BLaER1 treated with 17β-estradiol and CSF1 and Interleukin-3, amounts not matched to agents 10 nM and 100 nM (cell line): ENCODE data around the gene PDE11A.

Experiments
- H3K27ac ChIP-seq, 11 experiments: shearing (Covaris generic); formaldehyde crosslinking; 2 replicates each; pipeline ENCODE4 v1.8.1; 2022
- H3K27me3 ChIP-seq, 11 experiments: shearing (Covaris generic); formaldehyde crosslinking; 2 replicates each; pipeline ENCODE4 v1.8.1; 2022
- H3K36me3 ChIP-seq, 11 experiments: shearing (Covaris generic); formaldehyde crosslinking; 2 replicates each; pipeline ENCODE4 v1.8.1; 2022
- H3K4me1 ChIP-seq, 10 experiments: shearing (Covaris generic); formaldehyde crosslinking; 2 replicates each; pipeline ENCODE4 v1.8.1; 2022
- H3K4me2 ChIP-seq, 11 experiments: shearing (Covaris generic); formaldehyde crosslinking; 2 replicates each; pipeline ENCODE4 v1.8.1; 2022
- H3K4me3 ChIP-seq, 10 experiments: shearing (Covaris generic); formaldehyde crosslinking; 2 replicates each; pipeline ENCODE4 v1.8.1; 2022
- H3K9ac ChIP-seq, 11 experiments: shearing (Covaris generic); formaldehyde crosslinking; 2 replicates each; pipeline ENCODE4 v1.8.1; 2022
- H3K9me3 ChIP-seq, 11 experiments: shearing (Covaris generic); formaldehyde crosslinking; replicated peaks in 1 of 11; 2 replicates each; pipeline ENCODE4 v1.8.1; 2022
- H4K20me1 ChIP-seq, 11 experiments: shearing (Covaris generic); formaldehyde crosslinking; 2 replicates each; pipeline ENCODE4 v1.8.1; 2022
- Cebpa-rat ChIP-seq, 11 experiments: shearing (Covaris generic); IDR thresholded peaks; 2 replicates each; pipeline ENCODE4 v1.8.1; 2022

Gene PDE11A

GRCh38 chr2:177668617-177669016 is 404.0 kb downstream of the PDE11A start:
- Histone ChIP-seq H3K4me1 (no peaks in the 10 kb centered on the region; a peak in 2 of 20 replicates), H3K9ac (no peak overlapping the region), H3K27me3 (no peaks in the 10 kb centered on the region), H3K36me3 (no peaks in the 10 kb centered on the region), H3K27ac (no peak overlapping the region), H3K9me3 (no peaks in the 10 kb centered on the region), H3K4me3 (no peak overlapping the region), H4K20me1 (no peaks in the 10 kb centered on the region), H3K4me2 (no peak overlapping the region)
- no peak for TF ChIP-seq Cebpa-rat (IDR thresholded peaks at IDR 0.05)

GRCh38 chr2:177667626-177668025 is 405.0 kb downstream of the PDE11A start:
- no peak for TF ChIP-seq Cebpa-rat (IDR thresholded peaks at IDR 0.05)
- H4K20me1 ChIP-seq = no peaks in the 10 kb centered on the region
- H3K36me3 ChIP-seq = no peaks in the 10 kb centered on the region
- no peaks in the 10 kb centered on the region for H3K27me3 ChIP-seq
- H3K27ac ChIP-seq = no peak overlapping the region
- H3K4me1 ChIP-seq = no peaks in the 10 kb centered on the region; a peak in 2 of 20 replicates
- H3K9ac ChIP-seq = no peak overlapping the region
- H3K4me3 ChIP-seq = no peak overlapping the region
- no peaks in the 10 kb centered on the region for H3K9me3 ChIP-seq
- H3K4me2 ChIP-seq = no peak overlapping the region

- TF ChIP-seq Cebpa-rat (IDR thresholded peaks at IDR 0.05) = no peak
- no peak overlapping the region for H3K27ac ChIP-seq
- H3K9me3 ChIP-seq = no peaks in the 10 kb centered on the region
- H3K4me2 ChIP-seq = no peak overlapping the region; a peak in 1 of 22 replicates
- H3K4me3 ChIP-seq = no peak overlapping the region
- H3K27me3 ChIP-seq = no peaks in the 10 kb centered on the region
- H3K4me1 ChIP-seq = no peaks in the 10 kb centered on the region; a peak in 1 of 20 replicates
- H3K9ac ChIP-seq = no peak overlapping the region
- H4K20me1 ChIP-seq = no peaks in the 10 kb centered on the region
- no peaks in the 10 kb centered on the region for H3K36me3 ChIP-seq
Observed at GRCh38 chr2:177666408-177666807, 406.2 kb downstream of the PDE11A start.

GRCh38 chr2:177665948-177666347 is 406.6 kb downstream of the PDE11A start:
- no peak overlapping the region for H3K4me2 ChIP-seq

GRCh38 chr2:177665328-177665727 is 407.2 kb downstream of the PDE11A start:
- H3K9ac ChIP-seq = no peak overlapping the region
- H3K4me1 ChIP-seq = no peaks in the 10 kb centered on the region; a peak in 1 of 20 replicates
- no peaks in the 10 kb centered on the region for H4K20me1 ChIP-seq
- no peak overlapping the region for H3K27ac ChIP-seq
- H3K36me3 ChIP-seq = no peaks in the 10 kb centered on the region
- no peaks in the 10 kb centered on the region for H3K9me3 ChIP-seq
- H3K4me2 ChIP-seq = no peak overlapping the region
- no peak for TF ChIP-seq Cebpa-rat (IDR thresholded peaks at IDR 0.05)
- no peaks in the 10 kb centered on the region for H3K27me3 ChIP-seq
- H3K4me3 ChIP-seq = no peak overlapping the region

More at GRCh38 chr2:177665948-177666347, 406.6 kb downstream of the PDE11A start:
- Histone ChIP-seq H3K27ac (no peak overlapping the region), H4K20me1 (no peaks in the 10 kb centered on the region), H3K36me3 (no peaks in the 10 kb centered on the region), H3K4me3 (no peak overlapping the region), H3K4me1 (no peaks in the 10 kb centered on the region; a peak in 1 of 20 replicates), H3K27me3 (no peaks in the 10 kb centered on the region), H3K9ac (no peak overlapping the region), H3K9me3 (no peaks in the 10 kb centered on the region)
- no peak for TF ChIP-seq Cebpa-rat (IDR thresholded peaks at IDR 0.05)

- no peak for TF ChIP-seq Cebpa-rat (IDR thresholded peaks at IDR 0.05)
- Histone ChIP-seq H3K9me3 (no peaks in the 10 kb centered on the region), H3K4me2 (no peak overlapping the region), H4K20me1 (no peaks in the 10 kb centered on the region), H3K4me1 (peaks cover 0 to 3% (median 2%) of the 10 kb centered on the region in 10 experiments; a peak in 9 of 20 replicates), H3K4me3 (no peak overlapping the region), H3K27me3 (no peaks in the 10 kb centered on the region), H3K9ac (no peak overlapping the region), H3K36me3 (no peaks in the 10 kb centered on the region), H3K27ac (no peak overlapping the region)
Observed at GRCh38 chr2:177662895-177663294, 409.7 kb downstream of the PDE11A start.

- Histone ChIP-seq H3K27ac (no peak overlapping the region), H3K9me3 (no peaks in the 10 kb centered on the region), H3K9ac (no peak overlapping the region), H4K20me1 (no peaks in the 10 kb centered on the region), H3K36me3 (no peaks in the 10 kb centered on the region), H3K4me1 (peaks cover 0 to 10% (median 6%) of the 10 kb centered on the region in 10 experiments; a peak in 9 of 20 replicates), H3K4me3 (no peak overlapping the region), H3K4me2 (no peak overlapping the region), H3K27me3 (no peaks in the 10 kb centered on the region)
- no peak for TF ChIP-seq Cebpa-rat (IDR thresholded peaks at IDR 0.05)
Observed at GRCh38 chr2:177660742-177661141, 411.8 kb downstream of the PDE11A start.

GRCh38 chr2:177658309-177658708 is 414.3 kb downstream of the PDE11A start:
- no peak for TF ChIP-seq Cebpa-rat (IDR thresholded peaks at IDR 0.05)
- no peak overlapping the region for H3K9ac ChIP-seq

GRCh38 chr2:177651833-177652232 is 420.7 kb downstream of the PDE11A start:
- H3K4me1 ChIP-seq = no peaks in the 10 kb centered on the region
- H3K4me2 ChIP-seq = no peak overlapping the region
- H3K36me3 ChIP-seq = no peaks in the 10 kb centered on the region

More at GRCh38 chr2:177658309-177658708, 414.3 kb downstream of the PDE11A start:
- Histone ChIP-seq H3K4me3 (no peak overlapping the region), H3K27me3 (no peaks in the 10 kb centered on the region), H3K9me3 (no peaks in the 10 kb centered on the region), H3K36me3 (no peaks in the 10 kb centered on the region), H3K27ac (no peak overlapping the region), H4K20me1 (no peaks in the 10 kb centered on the region), H3K4me1 (peaks cover 0 to 10% (median 6%) of the 10 kb centered on the region in 10 experiments; a peak in 9 of 20 replicates), H3K4me2 (peak overlapping the region in 4 of 11 experiments; percentile 14 to 52 (median 44); a peak in 3 of 22 replicates)

More at GRCh38 chr2:177651833-177652232, 420.7 kb downstream of the PDE11A start:
- Histone ChIP-seq H3K27ac (no peak overlapping the region), H3K27me3 (no peaks in the 10 kb centered on the region), H3K9ac (no peak overlapping the region), H3K9me3 (no peaks in the 10 kb centered on the region), H3K4me3 (no peak overlapping the region), H4K20me1 (no peaks in the 10 kb centered on the region)
- no peak for TF ChIP-seq Cebpa-rat (IDR thresholded peaks at IDR 0.05)
